VCaP (cell line): ENCODE results near the gene TRIM41.

ENCODE experiments used
- H3K27ac ChIP-seq: fragments of 450-650 bp; 2 replicates; pipeline ENCODE4 v1.5.1; 2017
- TF ChIP-seq, protein P1 (sequence below): fragments of 450-650 bp; conservative IDR thresholded peaks from 2 replicates; pipeline ENCODE4 v1.5.1; 2017; ENCODE audit warnings: mild to moderate bottlenecking, moderate library complexity

The TRIM41 gene

DNA sequence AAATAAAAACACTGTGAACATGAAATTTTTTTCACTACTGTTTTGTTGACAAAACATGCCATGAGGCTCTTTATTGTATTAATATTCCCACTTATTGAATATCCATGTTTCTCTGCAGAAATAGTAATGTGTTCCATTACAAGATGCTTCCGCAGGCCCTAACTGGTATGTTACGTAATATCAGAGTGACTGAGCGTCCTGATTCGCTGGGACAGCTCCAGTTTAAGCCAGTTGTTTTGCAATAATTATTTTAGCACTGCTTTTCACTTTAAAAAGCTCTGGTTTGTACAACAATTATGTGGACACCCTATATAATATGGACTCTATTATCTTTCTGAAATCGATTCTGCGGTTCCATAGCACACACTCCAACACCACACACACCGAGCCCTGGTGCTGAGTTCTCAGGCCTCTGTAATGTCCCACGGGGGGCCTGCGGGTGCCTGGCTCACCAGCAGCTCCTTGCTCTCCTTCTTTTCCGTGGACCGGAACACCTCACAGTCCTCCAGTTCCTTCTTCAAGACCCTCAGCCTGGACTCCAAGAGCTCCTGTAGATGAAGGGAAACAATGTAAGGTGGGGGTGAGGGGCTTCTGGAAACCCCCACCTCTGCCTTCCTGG lies 19.9 kb upstream of the TRIM41 start:
- TF ChIP-seq, protein P1, sequence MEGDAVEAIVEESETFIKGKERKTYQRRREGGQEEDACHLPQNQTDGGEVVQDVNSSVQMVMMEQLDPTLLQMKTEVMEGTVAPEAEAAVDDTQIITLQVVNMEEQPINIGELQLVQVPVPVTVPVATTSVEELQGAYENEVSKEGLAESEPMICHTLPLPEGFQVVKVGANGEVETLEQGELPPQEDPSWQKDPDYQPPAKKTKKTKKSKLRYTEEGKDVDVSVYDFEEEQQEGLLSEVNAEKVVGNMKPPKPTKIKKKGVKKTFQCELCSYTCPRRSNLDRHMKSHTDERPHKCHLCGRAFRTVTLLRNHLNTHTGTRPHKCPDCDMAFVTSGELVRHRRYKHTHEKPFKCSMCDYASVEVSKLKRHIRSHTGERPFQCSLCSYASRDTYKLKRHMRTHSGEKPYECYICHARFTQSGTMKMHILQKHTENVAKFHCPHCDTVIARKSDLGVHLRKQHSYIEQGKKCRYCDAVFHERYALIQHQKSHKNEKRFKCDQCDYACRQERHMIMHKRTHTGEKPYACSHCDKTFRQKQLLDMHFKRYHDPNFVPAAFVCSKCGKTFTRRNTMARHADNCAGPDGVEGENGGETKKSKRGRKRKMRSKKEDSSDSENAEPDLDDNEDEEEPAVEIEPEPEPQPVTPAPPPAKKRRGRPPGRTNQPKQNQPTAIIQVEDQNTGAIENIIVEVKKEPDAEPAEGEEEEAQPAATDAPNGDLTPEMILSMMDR, result no peak
- H3K27ac ChIP-seq, result no peak overlapping the region

DNA sequence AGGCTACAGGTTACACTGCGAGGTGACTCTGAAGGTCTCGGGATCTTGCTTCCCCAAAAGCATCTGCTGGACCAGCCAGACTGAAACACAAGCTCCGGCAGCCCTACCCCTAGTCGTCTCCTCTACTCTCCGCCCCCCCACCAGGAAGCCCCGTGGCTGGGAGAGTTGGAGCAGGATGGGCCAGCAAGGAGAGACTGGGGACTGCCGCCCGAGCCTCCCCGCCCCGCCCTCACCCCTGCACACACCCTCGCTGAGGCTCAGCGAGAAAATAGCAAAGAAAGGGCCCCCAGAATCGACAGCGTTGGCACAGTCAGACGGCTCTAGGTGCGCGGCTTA lies 19.3 kb upstream of the TRIM41 start:
- TF ChIP-seq, protein P1, result no peak
- H3K27ac ChIP-seq, result peak overlapping the region; percentile 81; the same call in 1 of the 2 replicates

DNA sequence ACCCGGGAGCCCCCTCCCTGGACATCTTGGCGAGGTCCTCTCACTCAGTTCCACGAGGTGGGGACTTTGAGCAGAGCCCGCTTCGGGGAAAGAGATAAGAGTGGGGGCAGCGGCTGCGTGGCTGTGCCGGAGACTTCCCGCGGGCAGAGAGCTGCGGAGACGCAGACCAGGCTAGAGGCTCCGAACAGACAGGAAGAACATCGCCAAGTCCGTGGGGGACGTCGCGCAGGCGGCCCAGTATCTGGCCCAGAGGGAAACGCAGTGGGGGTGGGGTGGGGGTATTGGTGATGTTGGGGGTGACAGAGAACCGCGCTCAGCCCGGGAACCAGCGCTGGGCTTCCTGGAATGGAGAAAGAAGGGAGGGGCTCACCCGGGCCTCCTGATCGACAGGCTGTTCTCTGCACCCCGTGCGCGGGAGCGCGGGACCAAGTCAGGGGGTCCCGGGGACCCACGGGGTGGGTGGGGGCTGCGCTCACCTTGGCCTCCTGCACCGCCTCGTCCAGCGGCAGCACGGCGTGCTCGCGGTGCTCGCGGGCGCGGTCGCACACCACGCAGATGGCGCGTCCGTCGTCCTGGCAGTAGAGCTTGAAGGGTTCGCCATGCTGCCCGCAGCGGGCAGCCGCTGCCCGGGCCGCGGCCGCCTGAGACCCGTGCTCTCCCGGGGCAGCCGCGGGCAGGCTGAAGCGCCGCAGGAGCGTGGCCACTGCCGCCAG lies 18.8 kb upstream of the TRIM41 start:
- peak overlapping the region; percentile 81 for H3K27ac ChIP-seq
- TF ChIP-seq, protein P1, result peak; percentile 20; the same call in 1 of the 2 replicates

DNA sequence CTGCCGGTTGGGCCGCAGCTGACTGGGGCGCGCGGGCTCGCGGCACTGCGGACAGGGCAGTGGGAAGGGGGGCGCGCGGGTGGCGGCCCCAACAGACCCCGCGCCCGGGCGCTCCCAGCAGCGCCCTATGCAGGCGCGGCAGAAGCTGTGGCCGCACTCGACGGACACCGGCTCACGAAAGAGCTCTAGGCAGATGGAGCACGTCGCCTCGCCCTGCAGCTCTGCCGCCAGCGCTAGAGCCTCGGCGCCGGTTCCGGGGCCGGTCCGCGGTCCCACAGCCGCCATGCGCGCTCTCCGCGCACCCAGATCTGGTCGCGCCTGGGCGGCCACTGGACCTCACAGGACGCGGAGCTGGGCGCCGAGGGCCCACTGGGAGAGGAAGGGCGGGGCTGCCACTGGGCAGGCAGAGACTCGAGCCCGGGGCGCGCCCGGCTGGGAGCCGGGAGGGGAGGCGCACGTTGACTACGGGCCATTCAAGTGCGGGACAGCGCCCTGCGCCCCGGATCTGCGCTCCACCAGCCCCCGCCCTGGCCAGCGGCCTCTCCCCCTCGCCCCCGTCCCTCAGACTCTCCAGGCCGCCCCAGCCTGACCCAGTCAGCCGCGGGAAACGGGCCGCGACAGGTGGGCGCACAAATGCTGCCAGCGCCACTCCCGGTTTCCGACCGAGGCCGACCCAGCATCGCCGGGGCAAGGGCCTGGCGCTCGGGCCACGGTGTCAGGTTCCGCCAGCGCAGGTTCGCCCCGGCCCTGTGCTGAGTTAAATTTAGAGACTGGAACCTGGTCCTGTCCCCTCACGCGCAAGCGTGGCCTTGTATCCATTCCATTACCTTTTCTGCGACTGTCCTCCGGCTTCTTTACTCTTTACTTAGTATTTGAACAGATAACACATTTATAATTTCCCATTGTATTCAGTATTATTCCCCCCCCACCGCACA lies 18.0 kb upstream of the TRIM41 start, which contains the start of gene TRIM7:
TSS of gene TRIM7 (minus strand) at position 371 of the 935 bp plus-strand sequence. CDS start at position 285, 86 bp downstream.
- peak within 1 kb of the TSS; percentile 81 for H3K27ac ChIP-seq
- TF ChIP-seq, protein P1, result no peak

DNA sequence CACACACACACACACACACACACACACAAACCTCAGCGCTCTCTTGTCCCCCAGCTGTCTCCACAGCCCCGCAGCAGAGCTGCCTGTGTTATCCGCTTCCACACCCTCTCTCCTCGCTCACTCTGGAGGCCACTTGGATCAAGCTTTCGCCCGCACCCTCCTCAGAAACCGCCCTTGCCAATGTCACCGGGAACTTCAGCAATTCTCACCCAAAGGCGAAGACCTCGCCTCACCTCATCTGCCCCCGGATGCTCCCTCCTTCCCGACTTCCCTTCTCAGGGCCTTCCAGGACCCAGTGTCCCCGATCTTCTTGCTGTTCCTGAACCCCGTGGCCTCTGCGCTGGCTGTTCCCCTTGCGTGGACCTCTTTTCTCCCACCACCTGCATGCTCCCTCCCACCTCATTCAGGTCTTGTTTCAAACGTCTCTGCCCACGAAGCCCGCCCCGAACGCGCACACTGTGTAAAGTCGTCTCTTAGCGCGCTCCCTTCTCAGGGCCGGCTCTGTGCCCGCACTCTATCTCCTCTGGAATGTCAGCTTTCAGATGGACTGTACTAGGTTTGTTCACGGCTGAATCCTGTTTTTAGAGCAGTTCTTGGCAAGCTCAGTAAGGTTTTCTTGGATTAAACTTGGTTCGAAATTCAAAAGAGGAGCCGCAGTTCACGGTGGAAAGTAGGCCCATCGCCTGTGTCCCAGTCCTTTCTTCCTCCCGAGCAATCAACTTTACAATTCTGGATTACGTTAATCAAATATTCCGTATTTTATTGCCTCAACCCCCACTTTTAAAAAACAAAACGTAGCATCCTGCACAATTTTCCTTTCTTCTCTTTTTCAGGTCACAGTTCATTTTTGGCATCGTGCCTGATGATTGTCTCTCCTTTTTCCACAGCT lies 17.1 kb upstream of the TRIM41 start:
- TF ChIP-seq, protein P1, result no peak
- peak overlapping the region; percentile 81 for H3K27ac ChIP-seq

DNA sequence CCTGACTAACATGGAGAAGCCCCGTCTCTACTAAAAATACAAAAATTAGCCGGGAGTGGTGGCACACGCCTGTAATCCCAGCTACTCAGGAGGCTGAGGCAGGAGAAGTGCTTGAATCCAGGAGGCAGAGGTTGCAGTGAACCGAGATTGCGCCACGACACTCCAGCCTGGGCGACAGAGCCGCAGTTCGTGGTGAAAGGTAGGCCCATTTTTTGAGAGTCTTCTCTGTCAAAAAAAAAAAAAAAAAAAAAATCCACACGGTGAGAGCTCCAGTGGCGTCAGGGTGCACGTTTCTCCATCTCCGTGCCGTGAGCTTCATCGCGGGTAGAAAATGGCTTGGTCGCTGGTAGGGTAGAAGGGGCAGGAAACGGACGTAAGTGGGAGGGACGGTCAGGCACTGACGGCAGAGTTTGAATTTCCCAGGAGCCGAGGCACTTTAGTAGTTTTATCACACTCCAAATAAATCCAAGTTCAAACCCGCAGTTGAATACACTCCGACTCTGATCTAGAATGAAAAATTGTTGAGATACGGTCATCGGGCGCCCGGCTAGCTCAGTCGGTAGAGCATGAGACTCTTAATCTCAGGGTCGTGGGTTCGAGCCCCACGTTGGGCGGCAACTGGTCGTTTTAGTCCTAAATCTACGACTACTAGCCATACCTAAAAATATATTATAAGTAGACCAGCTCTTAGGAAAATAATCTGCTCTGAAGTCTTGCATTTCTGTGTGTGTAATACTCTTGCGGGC lies 15.7 kb upstream of the TRIM41 start:
- TF ChIP-seq, protein P1, result no peak; the same call in 1 of the 2 replicates
- H3K27ac ChIP-seq, result peak overlapping the region; percentile 81
